Measurements from ENCODE around the gene NR2F1.

The NR2F1 gene

GRCh38 chr5:93569300-93570160 lies 13.5 kb upstream of the NR2F1 start:
- ChIA-PET POLR2A (no interaction called here), CTCF (no interaction called here)
- no peak for DNase-seq (ENCODE audit: extremely low spot score)

GRCh38 chr5:93570294-93571113 lies 12.5 kb upstream of the NR2F1 start:
- POLR2A ChIA-PET = no interaction called here
- DNase-seq (ENCODE audit: extremely low spot score) = no peak
- CTCF ChIA-PET = no interaction called here
- TF ChIP-seq L3MBTL2 (conservative IDR thresholded peaks at IDR 0.05) = no peak
- TF ChIP-seq ARNT (IDR thresholded peaks at IDR 0.05) = no peak
- TF ChIP-seq PKNOX1 (IDR thresholded peaks at IDR 0.05) = no peak
- TF ChIP-seq FOXK2 (IDR thresholded peaks at IDR 0.05) = no peak
- TF ChIP-seq LEF1 (IDR thresholded peaks at IDR 0.05; ENCODE audit: borderline replicate concordance) = no peak
- no peak for TF ChIP-seq ZNF384 (IDR thresholded peaks at IDR 0.05)
- TF ChIP-seq ELF4 (IDR thresholded peaks at IDR 0.05) = no peak
- no peak for TF ChIP-seq FOXA1 (IDR thresholded peaks at IDR 0.05)
- no peak for TF ChIP-seq FOXM1 (IDR thresholded peaks at IDR 0.05; ENCODE audit: borderline replicate concordance)
- TF ChIP-seq TARDBP (IDR thresholded peaks at IDR 0.05) = no peak
- TF ChIP-seq CTBP1 (IDR thresholded peaks at IDR 0.05; ENCODE audit: borderline replicate concordance) = no peak
- TF ChIP-seq SP1 (IDR thresholded peaks at IDR 0.05) = no peak
- no peak for TF ChIP-seq BHLHE40 (IDR thresholded peaks at IDR 0.05; ENCODE audit: borderline replicate concordance)
- no peak for TF ChIP-seq HDGF (IDR thresholded peaks at IDR 0.05; ENCODE audit: borderline replicate concordance)
- no peak for TF ChIP-seq NFRKB (IDR thresholded peaks at IDR 0.05)
- TF ChIP-seq SUZ12 (IDR thresholded peaks at IDR 0.05) = no peak

More at GRCh38 chr5:93569300-93570160, 13.5 kb upstream of the NR2F1 start:
- no peak for TF ChIP-seq L3MBTL2 (conservative IDR thresholded peaks at IDR 0.05)
- no peak for TF ChIP-seq FOXK2 (IDR thresholded peaks at IDR 0.05)
- no peak for TF ChIP-seq NFRKB (IDR thresholded peaks at IDR 0.05)
- TF ChIP-seq FOXM1 (IDR thresholded peaks at IDR 0.05; ENCODE audit: borderline replicate concordance) = no peak
- TF ChIP-seq SUZ12 (IDR thresholded peaks at IDR 0.05) = no peak
- TF ChIP-seq ARNT (IDR thresholded peaks at IDR 0.05) = no peak
- TF ChIP-seq SP1 (IDR thresholded peaks at IDR 0.05) = no peak
- TF ChIP-seq FOXA1 (IDR thresholded peaks at IDR 0.05) = no peak
- no peak for TF ChIP-seq CTBP1 (IDR thresholded peaks at IDR 0.05; ENCODE audit: borderline replicate concordance)

- CTCF ChIA-PET = no interaction called here
- DNase-seq (ENCODE audit: extremely low spot score) = no peak
- TF ChIP-seq L3MBTL2 (conservative IDR thresholded peaks at IDR 0.05) (no peak), SUZ12 (IDR thresholded peaks at IDR 0.05) (no peak), ZNF384 (IDR thresholded peaks at IDR 0.05) (no peak), HDGF (IDR thresholded peaks at IDR 0.05; ENCODE audit: borderline replicate concordance) (no peak), PKNOX1 (IDR thresholded peaks at IDR 0.05) (no peak), ARNT (IDR thresholded peaks at IDR 0.05) (no peak), CTBP1 (IDR thresholded peaks at IDR 0.05; ENCODE audit: borderline replicate concordance) (no peak), BHLHE40 (IDR thresholded peaks at IDR 0.05; ENCODE audit: borderline replicate concordance) (no peak), NFRKB (IDR thresholded peaks at IDR 0.05) (no peak), FOXK2 (IDR thresholded peaks at IDR 0.05) (no peak), SP1 (IDR thresholded peaks at IDR 0.05) (no peak), ELF4 (IDR thresholded peaks at IDR 0.05) (no peak), TARDBP (IDR thresholded peaks at IDR 0.05) (no peak), FOXM1 (IDR thresholded peaks at IDR 0.05; ENCODE audit: borderline replicate concordance) (no peak), FOXA1 (IDR thresholded peaks at IDR 0.05) (no peak), LEF1 (IDR thresholded peaks at IDR 0.05; ENCODE audit: borderline replicate concordance) (no peak)
- POLR2A ChIA-PET = no interaction called here
These were observed 11.7 kb upstream of the NR2F1 start for GRCh38 chr5:93571114-93571949.

GRCh38 chr5:93572101-93572607 lies 10.9 kb upstream of the NR2F1 start:
- TF ChIP-seq FOXA1 (IDR thresholded peaks at IDR 0.05) = no peak
- TF ChIP-seq PKNOX1 (IDR thresholded peaks at IDR 0.05) = no peak
- TF ChIP-seq SP1 (IDR thresholded peaks at IDR 0.05) = no peak
- TF ChIP-seq FOXK2 (IDR thresholded peaks at IDR 0.05) = no peak
- TF ChIP-seq TARDBP (IDR thresholded peaks at IDR 0.05) = no peak
- no peak for TF ChIP-seq ARNT (IDR thresholded peaks at IDR 0.05)
- TF ChIP-seq HDGF (IDR thresholded peaks at IDR 0.05; ENCODE audit: borderline replicate concordance) = no peak
- TF ChIP-seq BHLHE40 (IDR thresholded peaks at IDR 0.05; ENCODE audit: borderline replicate concordance) = no peak
- no peak for TF ChIP-seq L3MBTL2 (conservative IDR thresholded peaks at IDR 0.05)
- no peak for TF ChIP-seq CTBP1 (IDR thresholded peaks at IDR 0.05; ENCODE audit: borderline replicate concordance)
- TF ChIP-seq ZNF384 (IDR thresholded peaks at IDR 0.05) = no peak
- TF ChIP-seq FOXM1 (IDR thresholded peaks at IDR 0.05; ENCODE audit: borderline replicate concordance) = no peak
- no peak for TF ChIP-seq ELF4 (IDR thresholded peaks at IDR 0.05)
- TF ChIP-seq SUZ12 (IDR thresholded peaks at IDR 0.05) = no peak
- TF ChIP-seq NFRKB (IDR thresholded peaks at IDR 0.05) = no peak
- no peak for TF ChIP-seq LEF1 (IDR thresholded peaks at IDR 0.05; ENCODE audit: borderline replicate concordance)
- DNase-seq (ENCODE audit: extremely low spot score) = no peak
- CTCF ChIA-PET = no interaction called here
- POLR2A ChIA-PET = no interaction called here
